ENCODE data around the gene PMIS2.
"Not testable (repeated sequence)": the region's sequence is repeated elsewhere in the genome, so short reads cannot be mapped to it uniquely, and the experiment has no call there.

Gene PMIS2

DNA sequence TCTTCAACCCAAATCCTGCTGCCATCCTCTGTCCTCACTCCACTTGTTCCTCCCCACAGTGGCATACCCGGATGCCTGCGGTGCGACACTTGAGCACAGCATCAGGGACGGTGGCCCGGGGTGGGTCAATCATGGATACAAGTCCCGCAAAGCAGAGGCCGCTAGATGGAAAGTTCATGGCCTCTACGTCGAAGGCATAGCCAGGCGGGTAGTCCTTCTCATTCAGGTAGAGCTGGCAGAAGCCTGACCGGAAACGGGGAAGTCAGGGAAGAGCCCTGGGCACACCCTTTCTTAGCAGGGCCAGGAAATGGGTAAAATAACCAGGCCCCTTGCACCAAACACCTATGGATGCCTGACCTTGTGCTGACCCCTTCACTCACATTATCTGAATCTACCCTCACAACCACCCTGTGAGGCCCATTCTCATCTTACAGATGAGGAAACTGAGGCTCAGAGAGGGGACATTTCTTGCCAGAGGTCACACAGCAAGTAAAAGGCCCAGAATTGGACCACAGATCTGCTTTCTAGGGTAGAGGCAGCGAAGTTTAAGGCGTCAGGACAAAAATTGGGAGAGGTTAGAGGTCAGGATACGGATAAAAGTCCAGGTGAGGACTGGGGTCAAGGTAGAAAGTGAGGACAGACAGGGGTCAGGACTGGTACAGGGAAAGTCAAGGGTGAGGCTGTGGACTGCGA lies 29.0 kb upstream of the PMIS2 start:
- no peak for DNase-seq

DNA sequence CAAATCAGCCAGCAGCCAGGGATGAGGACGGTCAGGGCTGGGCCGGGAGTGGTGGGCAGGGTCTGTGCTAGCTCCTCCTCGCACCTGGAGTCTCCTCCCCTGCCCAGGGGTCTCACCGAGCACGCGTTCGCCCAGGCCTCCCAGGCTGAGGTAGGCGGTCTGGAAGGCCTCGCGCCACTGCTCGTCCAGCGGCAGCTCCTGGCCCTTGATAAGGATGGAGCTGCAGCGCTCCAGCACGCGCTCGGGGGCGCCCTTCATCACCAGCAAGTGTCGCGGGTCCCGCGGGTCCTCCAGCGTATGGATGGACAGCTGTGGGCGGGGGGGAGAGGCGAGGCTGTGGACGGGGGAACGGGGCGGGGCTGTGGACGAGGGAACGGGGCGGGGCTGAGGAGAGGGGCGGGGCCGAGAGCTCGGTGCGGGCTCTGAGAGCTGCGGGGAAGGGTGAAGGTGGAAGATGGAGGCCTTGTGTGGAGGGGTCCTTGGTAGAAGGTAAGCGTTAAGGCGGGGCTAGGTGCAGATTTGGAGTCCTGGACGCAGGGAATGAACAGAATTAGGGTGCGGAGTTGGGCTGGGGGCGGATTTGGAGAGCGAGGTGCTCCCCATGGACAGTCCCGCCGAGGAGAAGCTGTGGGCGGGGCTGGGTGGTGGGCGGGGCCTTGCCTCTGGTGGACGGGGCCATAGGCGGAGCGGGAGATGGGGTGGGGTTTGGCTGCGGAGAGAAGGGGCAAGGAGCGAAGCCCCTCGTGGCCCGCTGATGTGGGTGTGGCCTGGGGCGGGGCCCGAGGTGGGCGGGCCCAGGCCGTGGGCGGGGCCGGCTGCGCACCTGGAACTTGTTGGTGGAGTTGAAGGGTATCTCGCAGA lies 28.2 kb upstream of the PMIS2 start:
- no peak for DNase-seq

DNA sequence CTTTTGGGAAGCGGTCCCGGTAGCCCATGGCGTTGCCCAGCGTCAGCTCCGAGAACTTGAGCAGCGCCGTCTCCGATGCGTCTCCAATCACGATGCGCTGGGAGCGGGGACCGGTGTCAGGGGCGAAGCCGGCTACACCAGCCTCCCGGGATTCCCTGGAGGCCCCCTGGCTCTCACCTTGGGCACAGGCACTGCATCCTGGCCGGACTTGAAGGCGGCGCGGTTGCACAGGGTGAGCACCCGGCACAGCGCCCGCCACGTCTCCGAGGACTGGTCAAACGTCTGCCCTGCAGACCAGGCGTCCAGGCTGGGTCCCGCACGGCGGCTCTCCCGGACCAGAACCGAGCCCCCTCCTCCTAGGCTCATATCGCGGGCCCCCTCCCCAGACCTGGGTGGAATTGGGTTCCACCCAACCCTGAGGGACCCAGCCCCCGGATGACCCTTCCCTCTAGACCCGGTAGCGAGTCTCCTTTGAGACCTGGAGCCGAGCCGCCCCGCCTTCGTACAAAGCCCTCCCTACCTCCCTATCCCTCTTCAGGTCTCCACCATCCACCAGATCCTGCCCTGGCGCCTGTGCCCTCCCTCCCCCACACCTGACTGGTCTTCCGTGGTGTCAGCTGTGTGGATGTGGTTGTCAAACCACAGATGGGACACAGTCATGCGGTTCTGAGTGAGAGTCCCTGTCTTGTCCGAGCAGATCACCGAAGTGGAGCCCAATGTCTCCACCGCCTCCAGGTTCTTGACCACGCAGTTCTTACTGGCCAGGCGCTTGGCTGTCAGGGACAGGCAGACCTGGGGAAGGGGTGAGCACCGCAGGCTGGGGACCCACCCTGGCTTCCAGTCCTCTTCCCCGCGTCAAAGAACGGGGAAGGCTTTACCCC lies 27.3 kb upstream of the PMIS2 start:
- DNase-seq, result no peak

DNA sequence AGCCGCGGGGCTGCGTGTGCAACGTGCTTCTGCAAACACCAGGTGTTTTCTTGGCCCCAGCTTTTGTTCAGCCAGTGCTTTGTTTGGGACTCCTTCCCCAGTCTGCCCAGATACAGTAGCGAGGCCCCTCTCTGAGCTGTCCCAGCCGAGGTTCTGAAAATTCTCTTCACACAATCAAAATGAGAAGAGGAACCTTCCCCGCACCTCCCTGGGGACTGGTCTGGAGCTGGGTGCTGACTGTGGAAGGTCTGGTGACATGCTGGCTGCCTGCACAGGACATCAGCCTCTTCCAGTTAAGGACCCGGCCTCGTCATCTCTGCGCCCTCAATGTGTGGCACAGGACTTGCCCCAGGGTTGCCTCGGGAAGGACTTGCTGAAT lies 26.7 kb upstream of the PMIS2 start:
- DNase-seq, result no peak

DNA sequence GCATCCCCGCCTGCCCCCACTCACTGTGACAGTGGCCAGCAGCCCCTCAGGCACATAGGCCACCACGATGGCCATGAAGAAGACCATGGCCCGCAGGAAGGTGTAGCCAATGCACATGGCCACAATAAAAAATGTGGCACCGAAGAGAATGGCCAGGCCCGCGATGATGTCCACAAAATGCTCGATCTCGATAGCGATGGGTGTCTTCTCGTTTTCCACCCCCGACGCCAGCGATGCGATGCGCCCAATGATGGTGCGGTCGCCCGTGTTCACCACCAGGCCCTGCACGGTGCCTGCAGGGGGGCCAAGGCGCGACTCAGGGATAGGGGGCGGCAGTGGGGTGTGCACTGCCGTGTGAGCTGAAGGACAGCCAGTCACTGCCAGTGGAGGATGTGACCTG lies 26.2 kb upstream of the PMIS2 start:
- DNase-seq, result no peak

DNA sequence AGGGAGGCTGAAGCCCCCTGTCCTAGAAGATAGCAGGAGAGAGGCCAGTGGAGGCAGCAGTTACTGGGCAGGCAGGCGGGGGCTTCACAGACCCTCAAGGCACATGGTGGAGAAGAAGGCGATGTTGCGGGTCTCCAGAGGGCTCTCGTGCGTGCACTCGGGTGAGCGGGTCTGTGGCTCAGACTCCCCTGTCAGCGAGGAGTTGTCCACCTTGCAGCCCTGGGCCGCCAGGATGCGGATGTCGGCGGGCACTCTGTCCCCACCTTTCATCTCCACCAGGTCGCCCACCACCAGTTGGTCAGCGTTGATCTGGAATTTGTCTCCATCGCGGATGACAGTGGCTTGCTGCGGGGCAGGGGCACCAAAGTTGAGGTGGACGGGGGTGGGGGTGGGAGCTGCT lies 25.7 kb upstream of the PMIS2 start:
- no peak for DNase-seq

DNA sequence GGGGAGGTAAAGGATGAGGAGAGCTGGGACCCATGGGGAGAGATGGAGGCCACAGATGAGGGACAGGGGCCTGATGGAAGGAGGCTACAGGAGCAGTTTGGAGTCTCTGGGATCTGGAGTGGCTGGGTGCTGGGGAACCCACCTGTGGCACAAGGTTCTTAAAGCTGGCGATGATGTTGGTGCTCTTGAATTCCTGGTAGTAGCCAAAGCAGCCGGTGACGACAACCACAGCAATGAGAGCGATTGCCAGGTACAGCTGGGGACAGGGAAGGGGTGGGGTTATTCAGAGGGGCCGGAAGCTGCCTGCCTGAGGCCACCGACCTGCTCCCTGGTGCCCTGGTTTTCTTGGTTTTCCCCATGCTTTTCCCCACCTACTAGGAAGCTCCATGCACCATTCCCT lies 25.3 kb upstream of the PMIS2 start:
- no peak for DNase-seq

DNA sequence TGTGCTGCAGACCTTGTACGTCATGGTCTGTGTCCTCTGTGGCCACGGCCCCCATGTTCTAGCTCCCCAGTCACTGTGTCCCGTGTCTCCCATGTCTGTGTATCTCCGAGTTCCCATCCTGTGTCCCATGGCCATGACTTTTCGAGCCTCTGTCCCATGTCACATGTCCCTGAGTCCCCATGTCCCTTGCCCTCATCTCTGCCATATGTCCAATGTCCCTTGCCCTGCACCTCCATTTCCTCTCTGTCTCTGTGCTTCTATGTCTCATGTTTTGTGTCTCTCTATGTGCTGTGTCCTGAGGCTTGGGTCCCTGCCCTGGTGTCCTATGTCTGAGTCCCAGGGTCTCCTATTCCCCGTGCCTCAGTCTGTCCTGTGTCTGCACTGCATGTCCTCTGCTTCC lies 24.5 kb upstream of the PMIS2 start:
- no peak for DNase-seq

DNA sequence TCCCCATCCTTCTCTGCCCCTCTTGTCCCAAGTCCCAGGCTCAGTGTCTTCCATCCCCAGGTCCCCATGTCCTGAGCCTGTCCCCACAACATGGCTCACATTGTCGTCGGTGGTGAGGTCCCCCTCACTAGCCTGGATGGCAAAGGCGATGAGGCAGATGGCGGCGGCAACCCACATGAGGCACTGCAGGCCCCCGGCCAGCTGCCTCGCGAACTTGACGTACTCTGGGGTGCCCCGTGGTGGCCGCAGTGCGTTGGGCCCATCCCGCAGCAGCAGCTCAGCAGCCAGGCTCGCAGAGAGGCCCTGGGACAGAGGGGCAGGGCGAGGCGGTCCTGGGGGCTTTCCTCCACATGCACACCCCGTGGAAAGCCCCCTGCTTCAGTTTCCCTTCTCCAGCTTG lies 23.6 kb upstream of the PMIS2 start:
- no peak for DNase-seq

DNA sequence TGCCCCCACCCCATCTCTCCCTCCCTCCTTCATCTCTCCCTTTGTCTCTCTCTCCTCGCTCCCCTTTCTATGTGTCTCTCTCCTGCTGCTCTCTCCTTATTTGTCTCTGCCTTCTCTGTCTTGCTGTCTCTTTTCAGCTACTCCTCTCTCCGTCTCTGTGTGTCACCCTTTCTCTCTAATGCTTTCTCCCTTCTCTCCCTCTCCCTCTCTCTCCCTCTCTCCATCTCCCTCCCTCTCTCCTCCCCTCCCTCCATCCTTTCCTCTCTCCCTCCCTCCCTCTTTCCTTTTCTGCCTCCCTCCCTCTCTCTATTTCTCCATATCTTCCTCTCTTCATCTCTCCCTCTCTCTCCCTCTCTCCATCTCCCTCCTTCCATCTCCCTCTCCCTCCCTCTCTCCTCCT lies 23.2 kb upstream of the PMIS2 start:
- no peak for DNase-seq

DNA sequence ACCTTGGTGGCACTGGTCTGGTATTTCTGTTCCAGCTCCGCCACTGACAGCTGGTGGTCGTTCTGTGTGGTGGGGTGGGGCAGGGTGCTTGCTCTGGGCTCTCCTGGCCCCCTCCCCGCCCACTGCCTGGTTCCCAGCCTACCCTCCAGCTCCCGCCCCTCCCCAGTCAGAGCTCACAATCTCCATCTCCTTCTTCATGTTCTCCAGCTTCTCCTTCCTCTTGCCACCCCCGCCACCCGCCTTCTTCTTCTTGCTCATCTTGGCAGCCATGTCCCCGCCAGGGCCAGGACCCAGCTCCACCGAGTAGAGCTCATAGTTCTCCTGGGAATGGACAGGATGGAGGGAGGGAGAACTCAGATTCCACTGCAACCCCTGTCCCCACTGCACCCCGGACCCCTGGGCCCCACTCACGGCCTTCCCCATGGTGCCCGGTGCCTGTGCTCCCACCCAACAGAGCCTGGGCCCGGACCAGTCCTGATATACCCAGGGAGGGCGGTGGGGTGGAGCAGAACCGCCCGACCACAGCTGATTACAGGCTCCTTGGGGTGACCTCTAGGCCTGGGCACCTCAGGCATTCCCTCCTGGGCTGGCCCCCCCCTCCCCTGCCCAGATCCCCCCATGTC lies 22.7 kb upstream of the PMIS2 start, which contains the start of gene ATP4A:
Gene ATP4A, minus strand, starts transcription at position 452 of the 623 bp plus-strand sequence. Its CDS starts 29 bp downstream, at position 423.
- DNase-seq, result no peak

DNA sequence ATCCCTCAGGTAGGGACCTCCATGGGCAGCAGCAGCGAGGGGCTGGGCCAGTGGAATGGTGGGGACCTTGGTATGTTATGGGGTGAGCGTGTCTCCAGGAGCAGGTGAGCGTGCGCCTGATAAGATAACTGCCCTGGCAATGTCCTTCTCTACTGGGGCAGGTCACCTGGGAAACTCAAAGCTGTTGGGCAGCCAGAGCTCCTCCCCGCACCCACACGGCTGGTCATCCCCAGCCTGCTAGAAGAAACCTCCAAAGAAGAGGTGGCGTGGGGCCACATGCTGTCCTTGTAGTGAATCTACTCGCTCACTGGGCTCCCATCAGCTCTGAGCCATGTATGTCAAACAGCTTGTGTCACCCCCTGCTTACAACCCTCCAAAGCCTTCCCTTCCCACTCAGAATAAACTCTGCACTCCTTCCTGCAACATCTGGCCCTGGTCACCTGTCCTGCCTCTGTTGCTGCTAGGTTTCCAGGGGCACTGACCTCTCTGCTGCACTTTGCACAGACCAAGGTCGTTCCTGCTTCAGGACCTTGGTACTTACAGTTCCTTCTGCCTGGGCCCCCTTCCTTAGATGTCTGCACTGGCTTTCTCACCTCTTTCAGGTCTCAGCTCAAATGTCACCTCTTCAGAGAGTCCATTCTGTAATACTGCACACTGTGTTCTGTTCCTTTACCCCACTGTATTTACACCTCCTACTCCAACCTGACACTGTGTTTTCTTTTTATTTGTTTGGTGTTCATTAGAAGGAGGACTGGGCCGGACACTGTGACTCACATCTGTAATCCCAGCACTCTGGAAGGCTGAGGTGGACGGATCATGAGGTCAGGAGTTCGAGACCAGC lies 20.7 kb upstream of the PMIS2 start:
- DNase-seq, result no peak

DNA sequence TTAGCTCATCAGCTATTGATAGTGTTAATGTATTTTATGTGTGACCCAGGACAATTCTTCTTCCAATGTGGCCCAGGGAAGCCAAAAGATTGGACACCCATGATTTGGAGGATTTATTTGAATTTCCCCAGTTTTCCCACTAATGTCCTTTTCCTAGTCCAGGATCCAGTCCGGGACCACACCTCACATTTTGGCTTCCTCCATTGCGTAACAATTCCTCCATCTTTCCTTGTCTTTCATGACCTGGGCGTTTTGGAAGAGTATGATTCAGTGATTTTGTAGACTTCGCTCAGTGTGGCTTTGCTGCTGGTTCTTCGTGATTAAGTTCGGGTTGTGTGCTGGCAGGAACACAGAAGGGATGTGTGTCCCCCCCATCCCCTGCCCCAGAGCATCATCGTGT lies 19.2 kb upstream of the PMIS2 start:
- no peak for DNase-seq

DNA sequence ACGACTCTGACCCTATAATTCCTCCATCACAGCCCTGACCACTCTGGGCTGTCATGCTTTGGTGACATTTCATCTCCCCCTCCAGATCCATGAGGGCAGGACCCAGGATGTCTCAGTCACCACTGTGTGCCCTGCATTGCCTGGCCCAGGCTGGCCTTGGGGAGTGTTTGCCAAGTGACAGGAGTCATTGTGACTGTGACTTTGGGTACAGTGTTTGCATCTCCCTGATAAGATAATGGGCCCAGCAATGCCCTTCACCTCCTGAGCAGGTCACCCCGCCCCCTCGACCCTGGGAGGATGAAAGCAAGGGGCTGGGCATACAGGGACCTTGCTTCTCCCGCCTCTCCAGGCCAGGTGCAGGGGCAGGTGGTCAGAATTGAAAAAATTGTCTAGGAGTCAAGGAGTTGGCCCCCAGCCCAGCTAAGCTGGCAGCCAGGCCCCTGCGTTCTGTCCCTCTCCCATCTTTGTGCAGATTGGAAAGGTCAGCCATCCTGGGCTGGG lies 16.6 kb upstream of the PMIS2 start:
- DNase-seq, result no peak

DNA sequence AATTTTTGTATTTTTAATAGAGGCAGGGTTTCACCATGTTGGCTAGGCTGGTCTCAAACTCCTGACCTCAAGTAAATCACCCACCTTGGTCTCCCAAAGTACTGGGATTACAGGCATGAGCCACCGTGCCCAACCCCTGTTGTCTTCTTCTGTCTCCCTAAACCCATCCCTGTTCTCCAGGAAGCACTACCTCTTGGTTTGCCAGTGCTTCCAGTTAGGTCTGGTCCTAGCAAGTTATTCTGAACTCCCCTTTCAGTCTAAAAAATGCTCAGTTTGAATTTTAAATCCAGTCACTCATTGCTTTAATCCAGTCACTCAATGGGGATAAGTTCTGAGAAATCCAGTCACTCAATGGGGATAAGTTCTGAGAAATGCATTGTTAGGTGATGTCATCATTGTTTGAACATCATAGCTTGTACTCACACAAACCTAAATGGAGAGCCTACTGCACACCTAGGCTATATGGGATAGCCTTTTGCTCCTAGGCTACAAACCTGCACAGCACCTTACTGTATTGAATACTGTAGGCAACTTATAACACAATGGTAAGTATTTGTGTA lies 14.5 kb upstream of the PMIS2 start:
- no peak for DNase-seq

DNA sequence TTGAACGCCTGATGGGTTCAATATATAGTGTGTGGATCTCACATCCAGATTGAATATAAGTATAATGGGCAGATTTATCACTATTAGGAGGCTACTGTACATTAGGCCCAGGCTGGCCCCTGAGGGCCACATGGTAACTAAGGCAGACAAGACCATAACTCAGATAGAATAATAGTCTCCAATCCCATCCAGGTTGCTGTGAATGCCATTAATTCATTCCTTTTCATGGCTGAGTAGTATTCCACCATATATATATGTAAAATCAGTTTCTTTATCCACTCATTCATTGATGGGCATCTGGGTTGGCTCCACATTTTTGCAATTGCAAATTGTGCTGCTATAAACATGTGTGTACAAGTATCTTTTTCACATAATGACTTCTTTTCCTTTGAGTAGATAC lies 8.1 kb upstream of the PMIS2 start:
- DNase-seq, result no peak

DNA sequence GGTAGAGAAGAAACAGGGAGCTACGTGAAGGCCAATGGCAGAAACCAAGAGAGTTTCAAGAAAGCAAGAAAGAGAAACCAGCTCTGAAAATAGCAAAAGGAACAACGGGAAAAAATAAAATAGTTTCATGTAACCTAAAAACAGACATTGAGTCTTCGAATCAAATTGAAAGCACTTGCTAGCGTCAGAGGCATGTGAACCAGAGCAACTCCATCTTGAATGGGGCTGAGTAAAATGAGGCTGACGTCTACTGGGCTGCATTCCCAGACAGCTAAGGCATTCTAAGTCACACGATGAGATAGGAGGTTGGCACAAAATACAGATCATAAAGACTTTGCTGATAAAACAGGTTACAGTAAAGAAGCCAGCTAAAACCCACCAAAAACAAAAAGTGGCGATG lies 7.3 kb upstream of the PMIS2 start:
- no peak for DNase-seq

DNA sequence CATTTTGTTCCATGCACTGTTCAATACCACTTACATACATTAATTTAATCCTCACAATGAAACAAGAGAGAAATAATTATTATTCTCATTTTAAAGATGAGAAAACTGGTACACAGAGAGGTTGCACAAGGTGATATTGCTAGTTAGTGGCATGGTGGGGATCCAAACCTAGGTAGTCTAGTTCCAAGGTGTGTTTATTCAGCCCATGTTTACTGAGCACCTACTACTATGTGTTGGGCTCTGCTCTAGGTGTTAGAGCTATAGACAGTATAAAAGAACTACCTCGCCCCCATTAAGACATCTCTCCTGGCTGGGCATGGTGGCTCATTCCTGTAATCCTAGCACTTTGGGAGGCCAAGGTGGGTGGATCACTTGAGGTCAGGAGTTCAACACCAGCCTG lies 3.2 kb upstream of the PMIS2 start:
- no peak for DNase-seq

DNA sequence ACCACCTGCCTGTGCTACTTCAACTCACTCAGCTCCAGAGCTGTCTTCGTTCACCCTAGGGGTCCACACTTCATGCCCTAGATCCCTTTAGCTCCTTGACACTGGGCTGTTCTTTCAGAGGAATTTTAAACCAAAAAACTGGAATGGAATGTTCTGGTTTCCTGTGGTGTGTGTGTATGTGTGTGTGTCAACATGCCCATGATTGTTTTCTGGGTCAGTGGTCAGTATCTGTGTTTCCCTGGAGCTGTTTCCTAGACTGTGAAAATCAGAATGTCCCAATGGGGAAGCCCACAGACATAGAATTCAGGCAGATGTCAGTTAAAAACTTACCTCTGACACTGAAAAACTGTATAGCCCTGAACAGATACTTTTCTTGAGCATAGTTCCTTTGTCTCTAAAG lies 1.3 kb downstream of the PMIS2 start:
- DNase-seq, result no peak

DNA sequence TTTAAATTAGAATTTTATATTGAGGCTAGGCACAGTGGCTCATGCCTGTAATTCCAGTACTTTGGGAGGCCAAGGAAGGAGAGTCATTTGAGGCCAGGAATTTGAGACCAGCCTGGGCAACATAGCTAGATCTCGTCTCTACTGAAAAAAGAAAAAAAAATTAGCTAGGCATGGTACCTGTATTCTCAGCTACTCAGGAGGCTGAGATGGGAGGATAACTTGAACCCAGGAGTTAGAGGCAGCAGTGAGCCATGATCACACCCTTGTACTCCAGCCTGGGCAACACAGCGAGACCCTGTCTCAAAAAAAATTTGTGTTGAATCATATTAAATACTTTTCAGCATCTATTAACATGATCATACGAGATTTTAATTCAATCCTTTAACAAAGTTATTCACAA lies 4.9 kb downstream of the PMIS2 start:
- DNase-seq, result no peak

DNA sequence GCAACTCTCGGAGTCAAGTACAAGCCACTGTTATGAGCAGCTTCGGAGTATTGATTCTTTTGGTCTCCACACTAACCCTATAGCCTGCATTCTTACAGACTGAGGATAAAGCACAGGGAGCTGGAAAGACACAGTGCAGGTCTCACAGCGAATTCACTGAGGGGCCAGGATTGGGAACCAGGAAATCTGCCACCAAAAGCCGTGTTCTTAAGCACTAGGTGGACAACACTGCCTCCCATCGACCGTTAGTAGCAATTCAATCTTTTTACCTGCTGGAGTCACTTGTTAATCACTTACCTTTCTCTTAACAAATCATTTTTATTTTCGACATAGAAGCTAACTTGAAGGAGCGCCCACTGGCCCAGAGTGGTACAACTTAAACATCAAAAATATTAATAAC lies 6.3 kb downstream of the PMIS2 start:
- peak; percentile 5 for DNase-seq

DNA sequence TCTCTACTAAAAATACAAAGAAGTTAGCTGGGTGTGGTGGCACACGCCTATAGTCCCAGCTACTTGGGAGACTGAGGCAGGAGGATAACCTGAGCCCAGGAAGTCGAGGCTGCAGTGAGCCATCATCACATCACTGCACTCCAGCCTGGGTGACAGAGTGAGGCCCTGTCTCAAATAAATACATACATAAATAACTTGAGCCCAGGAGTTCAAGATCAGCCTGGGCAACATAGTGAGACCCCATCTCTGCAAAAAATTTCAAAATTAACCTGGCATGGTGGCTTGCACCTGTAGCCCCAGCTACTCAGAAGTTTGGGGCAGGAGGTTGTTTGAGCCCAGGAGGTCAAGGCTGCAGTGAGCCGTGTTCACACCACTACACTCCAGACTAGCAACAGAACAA lies 9.1 kb downstream of the PMIS2 start:
- DNase-seq, result not testable (repeated sequence)
